HG03342 (cell line): ENCODE data around the gene BAZ1A.

ENCODE experiments used
- ATAC-seq: cut with Tn5 transposase; IDR thresholded peaks from one replicate; pipeline ENCODE4 v1.9.1; 2021; ENCODE audit warnings: mild to moderate bottlenecking, moderate library complexity; ENCODE audit not compliant: unreplicated experiment

BAZ1A gene

GRCh38 chr14:34723867-34724266 lies 151.3 kb downstream of the BAZ1A start:
- no peak for ATAC-seq

GRCh38 chr14:34722723-34723545 lies 152.2 kb downstream of the BAZ1A start:
- ATAC-seq = no peak

- ATAC-seq = no peak
Measured at GRCh38 chr14:34721129-34721528, 154.0 kb downstream of the BAZ1A start.

- no peak for ATAC-seq
Measured at GRCh38 chr14:34718750-34719304, 156.3 kb downstream of the BAZ1A start.

- ATAC-seq = no peak
Measured at GRCh38 chr14:34715127-34715863, 159.9 kb downstream of the BAZ1A start.

- peak; percentile 85 for ATAC-seq
Measured at GRCh38 chr14:34714320-34715126, 160.6 kb downstream of the BAZ1A start, which contains the start of gene CFL2. TSS of gene CFL2 (minus strand) at chr14:34714593. CDS start at chr14:34714540, 53 bp downstream.

GRCh38 chr14:34713681-34714319 lies 161.4 kb downstream of the BAZ1A start:
- ATAC-seq = peak; percentile 5

- ATAC-seq = no peak
Measured at GRCh38 chr14:34713122-34713680, 162.0 kb downstream of the BAZ1A start.

- ATAC-seq = no peak
Measured at GRCh38 chr14:34711796-34712712, 163.1 kb downstream of the BAZ1A start.

GRCh38 chr14:34711169-34711568 lies 164.0 kb downstream of the BAZ1A start:
- peak; percentile 45 for ATAC-seq

GRCh38 chr14:34710744-34711143 lies 164.4 kb downstream of the BAZ1A start:
- no peak for ATAC-seq

GRCh38 chr14:34710006-34710405 lies 165.2 kb downstream of the BAZ1A start:
- no peak for ATAC-seq

- ATAC-seq = no peak
Measured at GRCh38 chr14:34707722-34708121, 167.4 kb downstream of the BAZ1A start.
